Activated T-cell treated with anti-CD3 and anti-CD28 coated beads, Interleukin-2, amount 50 U/mL, for 4 hours (primary cell): ENCODE results near the gene CMKLR1. TPM values are rescaled to one million over a fixed set of nuclear protein-coding genes. Genes with fewer than 3 reads are reported as not detected.

Experiments used
- ATAC-seq, 2 donors: fragments of 200-7000 bp; cut with Tn5 transposase; one replicate each; pipeline ENCODE4 v1.10.0; 2021
- DNase-seq: peaks from one replicate; pipeline ENCODE4 v3.0.0-alpha.2; 2020
- H3K27me3 Mint-ChIP-seq: one replicate; pipeline ENCODE4 v1.8.0; 2021; ENCODE audit warnings: low read depth, mixed read lengths
- H3K36me3 Mint-ChIP-seq: one replicate; pipeline ENCODE4 v1.8.0; 2022; ENCODE audit warnings: mixed read lengths; ENCODE audit not compliant: insufficient read depth
- H3K4me1 Mint-ChIP-seq: one replicate; pipeline ENCODE4 v1.8.0; 2021; ENCODE audit warnings: low read depth, mixed read lengths
- H3K4me3 Mint-ChIP-seq: one replicate; pipeline ENCODE4 v1.8.0; 2021; ENCODE audit warnings: mild to moderate bottlenecking, moderate library complexity, mixed read lengths
- H3K9me3 Mint-ChIP-seq: one replicate; pipeline ENCODE4 v1.8.0; 2021; ENCODE audit warnings: mixed read lengths
- total RNA-seq, 3 donors: library from RNA; stranded (reverse); gene quantifications; one replicate each; pipeline ENCODE4 v1.2.1, GENCODE V29; 2021

The CMKLR1 gene
- total RNA-seq, 3 donors from 2014 or later: 0.08 to 0.11 TPM; not detected in 1

DNA sequence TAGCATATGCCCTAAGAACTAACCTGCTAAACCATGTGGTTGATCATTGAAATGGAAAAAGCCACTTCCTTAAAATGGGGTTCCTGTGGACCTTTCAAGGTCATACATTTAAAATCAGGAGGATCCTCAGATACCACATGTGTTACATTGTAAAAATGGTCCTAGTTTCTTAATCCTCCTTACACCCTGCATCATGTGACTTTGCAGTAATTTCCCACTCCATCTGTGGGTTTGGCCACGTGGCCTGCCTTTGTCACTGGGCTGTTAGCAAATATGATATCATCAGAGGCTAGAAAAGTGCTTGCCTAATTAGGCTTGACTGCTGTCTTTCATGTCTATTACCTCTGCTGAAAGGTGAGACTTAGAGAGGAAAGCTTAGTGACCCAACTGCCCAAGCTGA, 70.7 kb downstream of the CMKLR1 start:
- Mint-ChIP-seq H3K27me3 (peaks cover 2% of the 10 kb centered on the region), H3K4me3 (no peak overlapping the region), H3K9me3 (no peaks in the 10 kb centered on the region), H3K4me1 (no peaks in the 10 kb centered on the region), H3K36me3 (no peaks in the 10 kb centered on the region)
- DNase-seq (no peak), ATAC-seq (no peak)

DNA sequence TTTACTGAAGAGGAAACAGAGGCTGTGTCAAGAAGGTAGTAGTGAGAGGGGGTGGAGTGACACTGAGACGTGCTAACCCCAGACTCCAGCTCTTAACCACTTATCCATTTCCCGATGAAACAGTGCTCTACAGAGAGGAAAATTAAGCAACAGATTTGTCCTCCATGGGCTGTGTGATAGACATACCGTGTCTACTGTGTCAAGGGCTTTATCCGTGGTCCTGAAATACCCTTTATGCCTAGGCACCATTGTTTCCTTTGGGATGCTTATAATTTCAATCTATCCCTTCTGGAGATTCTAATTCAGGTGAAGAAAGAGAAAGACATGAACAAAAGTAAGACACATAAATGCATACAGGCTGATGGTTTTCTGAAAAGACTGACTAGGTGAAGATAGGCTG, 71.7 kb downstream of the CMKLR1 start:
- no peaks in the 10 kb centered on the region for H3K4me1 Mint-ChIP-seq
- DNase-seq (no peak), ATAC-seq (no peak)
- no peaks in the 10 kb centered on the region for H3K9me3 Mint-ChIP-seq
- no peaks in the 10 kb centered on the region for H3K36me3 Mint-ChIP-seq
- peaks cover 2% of the 10 kb centered on the region for H3K27me3 Mint-ChIP-seq
- H3K4me3 Mint-ChIP-seq: no peak overlapping the region

DNA sequence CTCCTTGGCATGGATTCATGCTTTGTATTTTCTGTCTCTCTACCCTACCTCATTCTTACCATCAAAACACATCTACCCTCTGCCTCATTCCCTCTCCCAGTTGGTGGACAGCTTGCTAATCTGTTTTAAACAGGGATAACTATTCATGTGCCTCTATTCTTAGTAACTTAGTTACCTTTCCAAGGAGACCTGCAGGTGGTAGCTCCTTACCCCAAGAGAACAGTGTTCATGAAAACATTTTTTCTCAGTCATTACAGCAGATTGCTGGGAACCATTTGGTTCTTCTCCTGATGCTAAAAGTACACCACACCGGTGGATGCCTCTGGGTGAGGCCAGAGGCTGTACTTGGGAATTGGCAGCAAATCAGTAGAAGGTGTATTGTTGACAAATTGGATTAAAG, 73.0 kb downstream of the CMKLR1 start:
- peaks cover 2% of the 10 kb centered on the region for H3K27me3 Mint-ChIP-seq
- ATAC-seq: no peak
- H3K4me3 Mint-ChIP-seq: no peak overlapping the region
- peaks cover 6% of the 10 kb centered on the region for H3K9me3 Mint-ChIP-seq
- DNase-seq: no peak
- no peaks in the 10 kb centered on the region for H3K4me1 Mint-ChIP-seq
- no peaks in the 10 kb centered on the region for H3K36me3 Mint-ChIP-seq

- Mint-ChIP-seq H3K9me3 (peaks cover 12% of the 10 kb centered on the region), H3K4me1 (no peaks in the 10 kb centered on the region), H3K4me3 (no peak overlapping the region), H3K36me3 (no peaks in the 10 kb centered on the region), H3K27me3 (peaks cover 2% of the 10 kb centered on the region)
- ATAC-seq: no peak
- DNase-seq: no peak
Measured at GRCh38 chr12:108265505-108265904, 73.6 kb downstream of the CMKLR1 start.

DNA sequence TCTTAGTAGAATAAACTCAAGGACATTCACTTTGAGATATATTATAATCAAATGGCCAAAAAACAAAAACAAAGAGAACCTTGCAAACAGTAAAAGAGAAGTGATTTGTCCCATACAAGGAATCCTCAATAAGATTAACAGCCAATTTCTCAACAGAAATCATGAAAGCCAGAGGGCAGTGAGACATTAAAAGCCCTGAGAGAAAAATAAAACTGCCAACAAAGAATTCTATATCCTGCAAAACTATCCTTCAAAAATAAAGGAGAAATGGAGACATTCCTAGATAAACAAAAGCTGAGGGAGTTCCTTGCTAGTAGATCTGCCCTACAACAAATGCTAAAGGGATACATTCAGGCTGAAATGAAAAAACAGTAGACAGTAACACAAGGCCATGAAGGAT, 78.1 kb downstream of the CMKLR1 start:
- Mint-ChIP-seq H3K36me3 (no peaks in the 10 kb centered on the region), H3K27me3 (peaks cover 5% of the 10 kb centered on the region), H3K4me1 (no peaks in the 10 kb centered on the region), H3K9me3 (peaks cover 27% of the 10 kb centered on the region), H3K4me3 (no peak overlapping the region)
- ATAC-seq (no peak), DNase-seq (no peak)

GRCh38 chr12:108260039-108260438, 79.1 kb downstream of the CMKLR1 start:
- Mint-ChIP-seq H3K9me3 (peaks cover 27% of the 10 kb centered on the region), H3K36me3 (no peaks in the 10 kb centered on the region), H3K4me3 (no peak overlapping the region), H3K27me3 (peaks cover 6% of the 10 kb centered on the region), H3K4me1 (no peaks in the 10 kb centered on the region)
- no peak for DNase-seq
- ATAC-seq: no peak

DNA sequence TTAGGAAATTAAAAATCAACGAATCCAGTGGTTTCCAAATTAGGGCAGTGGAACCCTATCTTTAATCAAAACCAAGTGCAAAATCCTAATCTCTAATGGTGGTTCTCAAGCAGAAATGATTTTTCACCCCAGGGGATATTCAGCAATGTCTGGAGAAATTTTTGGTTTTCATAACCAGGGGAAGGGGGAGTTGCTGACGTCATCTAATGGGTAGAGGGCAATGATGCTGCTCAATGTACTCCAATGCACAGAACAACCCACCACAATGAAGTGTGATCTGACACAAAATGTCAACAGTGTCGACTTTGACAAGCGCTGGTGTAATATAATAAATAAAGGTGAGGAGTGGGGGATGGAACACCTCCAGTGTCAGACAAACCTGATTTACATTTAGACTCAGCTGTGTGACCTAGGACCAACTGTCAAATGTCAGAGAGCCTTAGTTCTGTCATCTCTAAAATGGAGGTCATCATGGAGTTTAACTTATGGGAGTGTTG, 81.5 kb downstream of the CMKLR1 start:
- H3K9me3 Mint-ChIP-seq: peaks cover 27% of the 10 kb centered on the region
- DNase-seq (no peak), ATAC-seq (no peak)
- no peaks in the 10 kb centered on the region for H3K36me3 Mint-ChIP-seq
- H3K4me1 Mint-ChIP-seq: peaks cover 2% of the 10 kb centered on the region
- H3K27me3 Mint-ChIP-seq: peaks cover 5% of the 10 kb centered on the region
- H3K4me3 Mint-ChIP-seq: no peak overlapping the region

GRCh38 chr12:108257004-108257403, 82.1 kb downstream of the CMKLR1 start:
- Mint-ChIP-seq H3K27me3 (peaks cover 5% of the 10 kb centered on the region), H3K36me3 (no peaks in the 10 kb centered on the region), H3K4me1 (peaks cover 2% of the 10 kb centered on the region), H3K4me3 (no peak overlapping the region), H3K9me3 (peaks cover 27% of the 10 kb centered on the region)
- no peak for DNase-seq
- ATAC-seq: no peak

GRCh38 chr12:108255252-108255602, 83.9 kb downstream of the CMKLR1 start:
- no peak overlapping the region for H3K4me3 Mint-ChIP-seq
- H3K4me1 Mint-ChIP-seq: peaks cover 2% of the 10 kb centered on the region
- peaks cover 12% of the 10 kb centered on the region for H3K9me3 Mint-ChIP-seq
- DNase-seq (no peak), ATAC-seq (no peak)
- no peaks in the 10 kb centered on the region for H3K36me3 Mint-ChIP-seq
- H3K27me3 Mint-ChIP-seq: peaks cover 14% of the 10 kb centered on the region

DNA sequence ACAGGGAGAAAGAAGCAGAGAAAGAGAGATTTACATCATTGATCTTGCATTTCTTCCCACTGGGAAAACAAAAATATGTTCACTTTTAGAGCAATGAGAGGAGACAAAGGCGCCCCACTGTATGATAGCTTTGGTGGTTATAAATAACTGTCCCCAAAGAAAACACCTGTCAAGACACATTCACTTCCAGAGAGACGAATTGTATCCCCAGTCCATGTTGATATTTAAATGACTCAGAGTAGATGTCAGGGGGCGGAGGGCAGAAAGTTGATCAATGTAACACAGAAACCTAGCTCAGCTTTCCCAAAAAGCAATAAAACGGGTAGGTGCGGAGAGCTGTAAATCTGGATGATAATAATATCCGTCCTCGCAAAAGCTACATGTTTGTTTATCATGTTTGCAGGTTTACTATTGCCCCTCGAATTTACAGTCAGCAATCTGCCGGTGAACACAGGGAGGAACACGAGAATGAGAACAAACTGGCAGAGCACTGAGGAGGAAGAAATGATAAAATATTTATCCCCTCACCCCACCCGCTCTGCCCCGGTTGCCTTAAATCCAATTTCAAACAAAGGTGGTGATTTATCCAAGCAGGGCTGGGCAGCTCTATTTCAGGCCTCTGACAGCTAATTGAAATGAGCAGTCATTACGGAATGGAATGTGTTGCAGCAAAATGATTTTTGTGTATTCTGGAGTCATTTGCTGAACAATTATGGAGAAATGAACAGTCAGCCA, 84.4 kb downstream of the CMKLR1 start:
- peaks cover 18% of the 10 kb centered on the region for H3K27me3 Mint-ChIP-seq
- H3K4me1 Mint-ChIP-seq: peaks cover 2% of the 10 kb centered on the region
- no peak for DNase-seq
- no peak overlapping the region for H3K4me3 Mint-ChIP-seq
- no peaks in the 10 kb centered on the region for H3K36me3 Mint-ChIP-seq
- ATAC-seq: no peak
- peaks cover 7% of the 10 kb centered on the region for H3K9me3 Mint-ChIP-seq

GRCh38 chr12:108254030-108254429, 85.1 kb downstream of the CMKLR1 start:
- H3K27me3 Mint-ChIP-seq: peaks cover 20% of the 10 kb centered on the region
- no peak for ATAC-seq
- H3K4me1 Mint-ChIP-seq: peaks cover 2% of the 10 kb centered on the region
- peaks cover under 1% of the 10 kb centered on the region for H3K9me3 Mint-ChIP-seq
- no peak for DNase-seq
- H3K4me3 Mint-ChIP-seq: no peak overlapping the region
- H3K36me3 Mint-ChIP-seq: no peaks in the 10 kb centered on the region

DNA sequence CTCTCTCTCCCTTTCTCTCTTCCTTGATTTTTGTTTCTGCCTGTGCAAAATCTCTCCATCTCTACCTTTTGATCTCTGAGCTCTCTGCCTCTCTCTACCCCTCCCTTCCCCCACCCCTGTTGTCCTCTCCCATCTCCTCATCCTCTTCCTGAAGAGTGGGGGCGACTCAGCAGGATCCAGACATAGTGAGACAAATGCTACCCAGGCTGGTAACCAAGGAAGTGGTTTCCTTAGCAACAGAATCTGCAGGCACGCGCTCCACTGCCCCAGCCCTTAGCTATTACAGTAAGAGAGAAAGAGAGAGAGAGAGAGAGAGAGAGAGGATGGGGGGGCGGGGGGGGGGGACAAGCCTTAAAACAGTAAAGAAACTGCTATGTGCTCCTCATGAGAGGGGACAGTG, 85.6 kb downstream of the CMKLR1 start:
- H3K4me3 Mint-ChIP-seq: no peak overlapping the region
- DNase-seq (no peak), ATAC-seq (no peak)
- H3K36me3 Mint-ChIP-seq: no peaks in the 10 kb centered on the region
- H3K4me1 Mint-ChIP-seq: peaks cover 2% of the 10 kb centered on the region
- H3K27me3 Mint-ChIP-seq: peaks cover 22% of the 10 kb centered on the region
- H3K9me3 Mint-ChIP-seq: no peaks in the 10 kb centered on the region

- ATAC-seq (no peak), DNase-seq (no peak)
- Mint-ChIP-seq H3K36me3 (no peaks in the 10 kb centered on the region), H3K4me1 (peaks cover 2% of the 10 kb centered on the region), H3K4me3 (no peak overlapping the region), H3K9me3 (no peaks in the 10 kb centered on the region), H3K27me3 (peaks cover 22% of the 10 kb centered on the region)
Measured at GRCh38 chr12:108252523-108252922, 86.6 kb downstream of the CMKLR1 start.

GRCh38 chr12:108248011-108248410, 91.1 kb downstream of the CMKLR1 start:
- H3K4me3 Mint-ChIP-seq: no peak overlapping the region
- no peaks in the 10 kb centered on the region for H3K9me3 Mint-ChIP-seq
- H3K36me3 Mint-ChIP-seq: no peaks in the 10 kb centered on the region
- ATAC-seq: no peak
- H3K4me1 Mint-ChIP-seq: no peaks in the 10 kb centered on the region
- DNase-seq: no peak
- peaks cover 17% of the 10 kb centered on the region for H3K27me3 Mint-ChIP-seq

GRCh38 chr12:108247130-108247529, 92.0 kb downstream of the CMKLR1 start:
- ATAC-seq (no peak), DNase-seq (no peak)
- Mint-ChIP-seq H3K4me3 (no peak overlapping the region), H3K27me3 (peaks cover 17% of the 10 kb centered on the region), H3K9me3 (no peaks in the 10 kb centered on the region), H3K36me3 (no peaks in the 10 kb centered on the region), H3K4me1 (no peaks in the 10 kb centered on the region)
